ENCODE measurements around the gene UTS2. TPM values are rescaled to one million over a fixed set of nuclear protein-coding genes. Genes with fewer than 3 reads are reported as not detected.

UTS2 gene
- not detected in 2 replicates for total RNA-seq

GRCh38 chr1:7852804-7853683 is at the start of gene UTS2:
Gene UTS2 (minus strand): TSS chr1:7853065. CDS start chr1:7853003, 62 bp downstream.

Other genes starting within 250 kb of the UTS2 start
- gene VAMP3, start 81.8 kb downstream of the UTS2 start, total RNA-seq = 78.4 and 133 TPM in 2 replicates
- 3.0 and 4.5 TPM in 2 replicates for gene PER3, start 68.8 kb downstream of the UTS2 start, total RNA-seq
- 1.2 and 2.3 TPM in 2 replicates for gene TNFRSF9, start 87.8 kb upstream of the UTS2 start, total RNA-seq
- gene PARK7, start 108.6 kb upstream of the UTS2 start, total RNA-seq = 206 and 247 TPM in 2 replicates
- 11.9 and 65.2 TPM in 2 replicates for gene ERRFI1, start 173.2 kb upstream of the UTS2 start, total RNA-seq

All from smooth muscle cell of the umbilical artery (primary cell).